Pulmonary artery endothelial cell (primary cell): ENCODE measurements around the gene RDH16. TPM values are rescaled to one million over a fixed set of nuclear protein-coding genes. Genes with fewer than 3 reads are reported as not detected.
"Not testable (repeated sequence)": the region's sequence is repeated elsewhere in the genome, so short reads cannot be mapped to it uniquely, and the experiment has no call there.

Experiments
- DNase-seq: peaks from one replicate; pipeline ENCODE4 v3.0.0-alpha.2; 2011; ENCODE audit warnings: low read depth, low spot score
- total RNA-seq: library from RNA; depleted of rRNA; stranded (reverse); fragments of >200 nt; gene quantifications from 2 replicates; pipeline ENCODE4 v1.2.3, GENCODE V29; 2014

RDH16 gene
- total RNA-seq, 1 donor from 2014 or later: under 0.01 TPM

GRCh38 chr12:56954057-56954957 lies 3.1 kb downstream of the RDH16 start:
- DNase-seq: no peak

DNA sequence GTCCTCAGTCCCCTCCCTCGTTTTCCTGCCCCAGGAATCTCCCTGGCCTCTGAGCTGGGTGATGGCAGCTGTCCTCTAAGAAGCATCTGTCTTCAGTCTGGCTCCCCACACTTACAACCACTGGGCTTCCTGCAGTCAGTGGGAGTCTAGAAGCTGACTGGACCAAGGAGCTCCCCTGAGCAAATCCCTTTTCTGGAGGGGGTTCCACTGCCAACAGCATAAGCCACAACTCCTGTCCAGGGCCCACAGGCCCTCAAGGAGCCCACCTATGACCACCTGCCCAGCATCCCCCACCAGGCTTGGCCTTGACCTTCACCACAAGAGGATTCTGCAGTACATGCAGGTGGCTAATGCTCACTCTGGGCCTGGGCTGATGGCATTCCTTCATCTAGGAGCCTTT lies 4.1 kb downstream of the RDH16 start:
- no peak for DNase-seq

- no peak for DNase-seq
Measured at GRCh38 chr12:56951582-56952339, 5.6 kb downstream of the RDH16 start.

DNA sequence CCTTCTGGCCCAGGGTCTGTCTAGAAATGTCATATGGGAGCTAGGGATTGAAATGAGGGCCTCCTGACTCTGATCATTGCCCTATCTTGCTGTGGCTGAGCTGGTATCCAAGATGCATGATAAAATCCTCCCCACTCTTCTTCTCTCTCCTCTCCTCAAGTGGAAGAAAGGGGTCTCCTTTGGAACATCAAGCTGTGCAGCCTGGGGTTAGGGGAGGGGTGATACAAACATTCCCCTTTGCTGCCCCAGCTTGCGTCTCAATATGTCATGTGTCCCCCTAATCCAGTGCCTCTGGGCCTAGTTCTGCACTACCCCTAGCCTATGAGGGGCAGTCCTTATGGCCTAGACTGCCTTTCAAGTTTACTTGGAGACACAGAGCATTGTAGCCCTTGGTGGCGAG lies 8.5 kb downstream of the RDH16 start:
- DNase-seq: no peak

DNA sequence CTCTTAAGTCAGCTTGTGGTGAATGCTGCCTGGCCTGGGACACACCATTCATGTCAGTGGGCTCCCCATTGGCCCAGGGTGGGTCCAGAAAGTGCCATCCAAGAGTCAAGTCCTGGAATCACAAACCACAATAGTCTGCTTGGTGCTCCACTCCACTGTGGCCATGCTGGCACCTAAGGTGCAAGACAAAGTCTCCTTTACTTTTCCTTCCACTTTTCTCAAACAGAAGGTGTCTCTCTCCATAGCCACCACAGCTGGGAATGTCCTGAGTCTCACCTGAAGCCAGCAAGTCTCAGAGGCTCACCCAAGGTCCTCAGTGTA lies 9.0 kb downstream of the RDH16 start:
- DNase-seq: no peak

DNA sequence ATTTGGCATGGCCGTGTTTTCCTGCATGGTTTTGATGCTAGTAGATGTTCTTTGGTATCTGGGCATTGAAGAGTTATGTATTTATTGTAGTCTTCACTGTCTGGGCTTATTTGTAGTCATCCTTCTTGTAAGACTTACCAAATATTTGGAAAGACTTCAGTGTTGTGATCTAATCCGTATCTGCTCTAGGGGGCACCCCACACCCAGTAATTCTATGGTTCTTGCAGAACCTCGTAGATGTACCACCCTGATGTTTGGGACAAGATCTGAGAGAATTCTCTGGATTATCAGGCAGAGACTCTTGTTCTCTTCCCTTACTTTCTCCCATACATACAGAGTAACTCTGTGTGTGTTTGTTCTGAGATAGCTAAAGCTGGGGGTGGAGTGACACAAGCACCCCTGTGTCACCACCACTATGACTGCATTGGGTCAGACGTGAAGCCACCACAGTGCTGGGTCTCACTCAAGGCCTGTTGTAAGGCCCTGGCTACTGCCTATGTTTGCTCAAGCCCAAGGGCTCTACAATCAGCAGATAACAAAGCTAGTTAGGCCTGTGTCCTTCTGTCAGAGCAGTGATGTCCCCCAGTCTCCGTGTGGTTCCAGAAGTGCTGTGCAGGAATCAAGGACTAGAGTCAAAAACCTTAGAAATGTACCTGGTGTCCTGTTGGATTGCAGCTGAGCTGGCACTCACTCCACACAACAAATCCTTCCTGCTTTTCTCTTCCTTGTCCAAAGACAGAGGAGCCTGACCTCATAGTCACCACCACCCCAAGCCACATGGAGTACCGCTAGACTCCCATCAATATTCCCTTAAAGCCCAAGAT lies 9.6 kb downstream of the RDH16 start:
- DNase-seq: no peak

GRCh38 chr12:56943878-56944277 lies 13.5 kb downstream of the RDH16 start:
- no peak for DNase-seq

DNA sequence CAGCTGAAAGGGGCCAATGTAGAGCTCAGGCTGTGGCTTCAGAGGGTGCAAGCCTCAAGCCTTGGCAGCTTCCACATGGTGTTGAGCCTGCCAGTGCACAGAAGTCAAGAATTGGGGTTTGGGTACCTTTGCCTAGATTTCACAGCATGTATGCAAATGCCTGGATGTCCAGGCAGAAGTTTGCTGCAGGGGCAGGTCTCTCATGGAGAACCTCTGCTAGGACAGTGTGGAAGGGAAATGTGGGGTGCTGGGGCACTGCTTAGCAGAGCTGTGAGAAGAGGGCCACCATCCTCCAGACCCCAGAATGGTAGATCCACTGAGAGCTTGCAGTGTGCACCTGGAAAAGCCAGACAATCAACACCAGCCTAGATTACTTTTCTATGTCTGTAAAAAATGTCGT lies 14.0 kb downstream of the RDH16 start:
- not testable (repeated sequence) for DNase-seq

DNA sequence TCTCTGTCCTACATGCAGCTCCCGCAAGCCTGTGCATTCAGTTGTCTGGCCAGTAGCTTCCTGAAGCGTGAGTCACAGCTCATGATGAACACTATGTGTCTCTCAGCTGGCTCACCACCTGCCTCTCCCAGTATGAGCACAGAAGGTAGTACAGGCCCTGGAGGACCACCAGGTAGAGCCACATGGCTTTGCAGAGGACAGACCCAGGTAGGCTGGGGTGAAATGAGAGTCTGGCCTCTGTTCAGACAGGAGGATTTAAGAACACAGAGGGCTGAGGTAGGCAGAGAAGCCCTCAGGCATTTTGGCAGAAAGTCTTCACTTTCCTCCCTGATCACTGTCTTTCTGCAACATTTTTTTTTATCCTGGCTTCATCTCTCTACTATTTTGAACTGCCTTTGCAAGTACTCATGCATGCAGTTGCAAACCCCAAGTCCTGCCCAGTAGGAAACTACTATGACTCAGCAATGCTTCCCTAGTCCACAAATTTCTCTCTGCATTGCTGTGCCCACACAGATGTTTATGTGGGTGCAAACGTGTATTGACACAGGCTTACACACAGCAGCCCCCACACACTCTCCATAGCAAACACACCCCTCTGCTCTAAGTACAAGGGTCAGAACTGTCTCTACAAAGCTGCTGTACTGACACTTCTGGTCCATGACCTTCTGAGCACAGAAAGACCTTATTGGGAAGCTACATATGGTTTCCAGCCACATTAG lies 15.9 kb downstream of the RDH16 start:
- DNase-seq: no peak

GRCh38 chr12:56940942-56941298 lies 16.5 kb downstream of the RDH16 start:
- DNase-seq: not testable (repeated sequence)

- DNase-seq: no peak
Measured at GRCh38 chr12:56935752-56936151, 21.7 kb downstream of the RDH16 start.

GRCh38 chr12:56935157-56935556 lies 22.3 kb downstream of the RDH16 start:
- no peak for DNase-seq

- no peak for DNase-seq
Measured at GRCh38 chr12:56933826-56934625, 23.4 kb downstream of the RDH16 start, which contains the start of gene SDR9C7. SDR9C7 (minus strand) TSS chr12:56934408; CDS start chr12:56934261, 147 bp downstream.

- no peak for DNase-seq
Measured at GRCh38 chr12:56932867-56933266, 24.5 kb downstream of the RDH16 start.

GRCh38 chr12:56932146-56932545 lies 25.3 kb downstream of the RDH16 start:
- DNase-seq: no peak

DNA sequence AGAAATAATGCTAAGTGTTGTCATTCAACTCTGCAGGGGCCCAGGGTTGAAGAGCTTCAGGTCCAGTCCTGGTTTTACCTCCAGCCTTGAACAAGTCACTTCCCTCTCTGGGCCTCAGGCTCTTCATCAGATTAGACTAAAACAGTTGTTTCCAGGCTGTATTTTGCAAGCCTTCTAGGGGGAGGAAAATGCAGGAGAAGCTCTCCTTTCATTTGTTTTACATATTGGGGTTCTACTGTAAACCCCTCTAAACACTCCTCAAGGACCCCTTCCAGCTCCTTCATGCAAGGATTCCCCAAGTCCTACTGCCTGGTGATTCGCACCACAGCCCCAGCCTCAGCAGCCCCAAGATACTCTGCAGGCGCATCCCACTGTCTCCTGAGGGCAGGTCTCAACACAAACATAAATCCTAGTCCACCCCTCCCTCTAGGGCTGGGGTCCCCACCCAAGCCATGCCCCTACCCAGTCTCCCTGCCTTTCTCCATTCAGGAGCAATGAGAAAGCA lies 25.9 kb downstream of the RDH16 start:
- DNase-seq: no peak

DNA sequence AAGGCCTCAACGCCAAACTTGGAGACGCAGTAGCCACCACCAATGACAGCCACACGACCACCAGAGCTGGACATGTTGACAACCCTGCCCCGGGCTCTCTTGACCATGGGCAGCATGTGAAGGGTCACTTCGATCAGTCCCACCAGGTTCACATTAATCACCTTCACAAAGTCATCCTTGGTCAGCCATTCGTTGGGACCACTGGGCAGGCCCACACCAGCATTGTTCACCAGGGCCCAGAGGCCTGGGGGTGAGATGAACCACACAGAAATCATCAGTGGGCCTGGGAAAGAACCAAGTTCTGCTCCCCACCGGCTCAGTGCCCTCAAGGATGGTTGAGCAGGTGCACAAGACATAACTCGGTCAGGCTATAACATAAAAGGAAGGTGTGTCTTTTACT lies 27.2 kb downstream of the RDH16 start:
- DNase-seq: no peak

DNA sequence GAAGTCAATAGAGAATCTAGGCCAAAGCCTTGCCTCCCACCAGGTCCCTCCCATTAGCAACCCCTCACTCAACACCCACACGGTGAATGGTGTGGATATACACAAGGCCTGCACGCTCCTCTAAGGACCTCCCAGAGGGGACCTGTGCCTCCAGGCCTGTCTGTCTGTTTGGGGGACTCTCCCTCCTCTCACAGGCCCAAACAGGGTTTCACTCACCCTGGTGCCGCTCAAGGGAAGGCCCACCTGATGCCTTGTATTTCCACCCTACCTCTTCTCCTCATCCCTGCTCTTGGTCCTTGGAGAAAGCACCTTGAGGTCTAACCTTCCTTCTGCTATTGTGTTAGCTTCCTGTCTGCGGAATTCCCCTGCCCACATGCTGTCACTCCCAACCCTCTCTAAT lies 27.6 kb downstream of the RDH16 start:
- DNase-seq: no peak

DNA sequence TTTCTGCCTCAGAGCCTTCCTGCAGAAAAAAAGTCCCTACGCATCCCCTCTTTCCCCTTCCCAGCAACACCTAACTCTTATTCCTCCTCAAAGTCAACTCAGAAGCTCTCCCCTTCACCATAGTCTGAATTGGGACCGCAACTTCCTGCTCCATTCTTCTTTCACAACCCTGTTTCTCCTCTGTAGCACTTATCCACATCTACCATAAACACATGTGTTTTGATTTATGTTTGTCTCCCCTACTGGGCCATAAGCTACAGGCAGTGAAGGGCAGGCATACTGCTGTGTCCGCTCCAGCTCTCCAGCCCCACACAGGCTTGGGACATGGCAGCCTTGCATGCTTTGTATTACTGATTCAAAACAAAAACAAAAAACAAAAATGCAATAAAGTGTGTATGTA lies 29.1 kb downstream of the RDH16 start:
- no peak for DNase-seq

GRCh38 chr12:56927281-56927680 lies 30.1 kb downstream of the RDH16 start:
- no peak for DNase-seq
